Keratinocyte (primary cell): ENCODE data around the gene METTL26. TPM values are rescaled to one million over a fixed set of nuclear protein-coding genes. Genes with fewer than 3 reads are reported as not detected.

Experiments used
- DNase-seq: peaks from one replicate; pipeline ENCODE4 v3.0.0-alpha.2; 2011; ENCODE audit warnings: low read depth, missing footprints, low spot score
- FAIRE-seq: peaks from 2 replicates; lab custom pipeline; 2011; peaks lifted over from hg19 to GRCh38; lab: Jason Lieb, UNC
- H2AFZ ChIP-seq: 2 replicates; pipeline ENCODE4 v1.6.0; 2012; ENCODE audit warnings: low read length, control low read depth, inconsistent platforms; ENCODE audit not compliant: control insufficient read depth
- H3K27ac ChIP-seq: 2 replicates; pipeline ENCODE4 v1.5.1; 2011; ENCODE audit warnings: low read length; ENCODE audit not compliant: control insufficient read depth, insufficient read depth
- H3K27me3 ChIP-seq: 3 replicates; pipeline ENCODE4 v1.6.0; 2011; ENCODE audit warnings: low read length; ENCODE audit not compliant: control insufficient read depth, insufficient read depth; ENCODE audit errors: extremely low read depth
- H3K36me3 ChIP-seq, 2 experiments: 2 replicates in 1 of 2; 3 replicates in 1 of 2; pipeline ENCODE4 v1.5.1; 2011; ENCODE audit warnings: low read length in 2 of 2, mild to moderate bottlenecking in 1 of 2; ENCODE audit not compliant: control insufficient read depth in 2 of 2, insufficient read depth in 2 of 2; ENCODE audit errors: extremely low read depth in 1 of 2
- H3K4me1 ChIP-seq: 3 replicates; pipeline ENCODE4 v1.5.1; 2011; ENCODE audit warnings: low read length; ENCODE audit not compliant: control insufficient read depth, insufficient read depth; ENCODE audit errors: extremely low read depth
- H3K4me2 ChIP-seq: 3 replicates; pipeline ENCODE4 v1.6.0; 2011; ENCODE audit warnings: low read depth, low read length; ENCODE audit not compliant: control insufficient read depth, insufficient read depth; ENCODE audit errors: extremely low read depth
- H3K4me3 ChIP-seq, 3 experiments: fragments of 200-600 bp in 1 of 3; sonication (generic) in 1 of 3; 2 replicates in 2 of 3; 3 replicates in 1 of 3; pipeline ENCODE4 v1.5.1; 2011 to 2016; ENCODE audit warnings: low read length in 3 of 3, mild to moderate bottlenecking in 3 of 3, control low read depth in 2 of 3, inconsistent platforms in 1 of 3, low read depth in 1 of 3, mixed read lengths in 1 of 3, mixed run types in 1 of 3, moderate library complexity in 1 of 3; ENCODE audit not compliant: control insufficient read depth in 2 of 3, insufficient read depth in 2 of 3; ENCODE audit errors: extremely low read depth in 1 of 3
- H3K79me2 ChIP-seq: 2 replicates; pipeline ENCODE4 v1.6.0; 2012; ENCODE audit warnings: low read length; ENCODE audit not compliant: control insufficient read depth, insufficient read depth
- H3K9ac ChIP-seq: 3 replicates; pipeline ENCODE4 v1.6.0; 2011; ENCODE audit warnings: low read length; ENCODE audit not compliant: control insufficient read depth, insufficient read depth; ENCODE audit errors: extremely low read depth
- H3K9me1 ChIP-seq: 3 replicates; pipeline ENCODE4 v1.6.0; 2011; ENCODE audit warnings: low read length; ENCODE audit not compliant: control insufficient read depth, insufficient read depth; ENCODE audit errors: extremely low read depth
- H3K9me3 ChIP-seq: 2 replicates; pipeline ENCODE4 v1.5.1; 2012; ENCODE audit warnings: low read depth, low read length; ENCODE audit not compliant: control insufficient read depth
- H4K20me1 ChIP-seq: 3 replicates; pipeline ENCODE4 v1.6.0; 2011; ENCODE audit warnings: low read length; ENCODE audit not compliant: control insufficient read depth, insufficient read depth; ENCODE audit errors: extremely low read depth
- EZH2 ChIP-seq: IDR thresholded peaks from one replicate; pipeline ENCODE4 v1.6.1; 2012; ENCODE audit warnings: inconsistent platforms, mild to moderate bottlenecking, low read length, moderate library complexity
- dilution Hi-C: fragments of 300-500 bp; cut with MboI; formaldehyde crosslinking; loops from one replicate; pipeline ENCODE4 v1.7.0; 2020; ENCODE audit warnings: low sequenced_read_pairs; ENCODE audit not compliant: extremely low pct_ligation_motif_present
- polyA plus RNA-seq, 5 experiments: library from polyadenylated mRNA; depleted of rRNA in 3 of 5; stranded (reverse) in 3 of 5; stranded (forward) in 1 of 5; unstranded in 1 of 5; fragments of >200 nt; gene quantifications; 1 replicate in 1 of 5; 2 replicates in 3 of 5; 3 replicates in 1 of 5; pipeline versions ENCODE4 v1.2.1 to v1.2.3, GENCODE V29; 2011 to 2012; ENCODE audit warnings: missing spikeins in 2 of 5, low read depth in 1 of 5, low replicate concordance in 1 of 5
- TF ChIP-seq, protein P1 (sequence below), 3 experiments: IDR thresholded peaks in 1 of 3; conservative IDR thresholded peaks in 1 of 3; optimal IDR thresholded peaks in 1 of 3; 2 replicates in 2 of 3; 3 replicates in 1 of 3; pipeline versions ENCODE3 to v1.5.1; 2011; ENCODE audit warnings: low read length in 3 of 3, mild to moderate bottlenecking in 3 of 3, moderate library complexity in 2 of 3, control low read depth in 1 of 3, inconsistent platforms in 1 of 3; ENCODE audit not compliant: insufficient read depth in 2 of 3; ENCODE audit errors: extremely low read depth in 1 of 3

The METTL26 gene
- polyA plus RNA-seq, 1 donor (not counting 4 experiments of a cell fraction or from before 2014, with no cell fraction given), result 46.9 TPM

DNA sequence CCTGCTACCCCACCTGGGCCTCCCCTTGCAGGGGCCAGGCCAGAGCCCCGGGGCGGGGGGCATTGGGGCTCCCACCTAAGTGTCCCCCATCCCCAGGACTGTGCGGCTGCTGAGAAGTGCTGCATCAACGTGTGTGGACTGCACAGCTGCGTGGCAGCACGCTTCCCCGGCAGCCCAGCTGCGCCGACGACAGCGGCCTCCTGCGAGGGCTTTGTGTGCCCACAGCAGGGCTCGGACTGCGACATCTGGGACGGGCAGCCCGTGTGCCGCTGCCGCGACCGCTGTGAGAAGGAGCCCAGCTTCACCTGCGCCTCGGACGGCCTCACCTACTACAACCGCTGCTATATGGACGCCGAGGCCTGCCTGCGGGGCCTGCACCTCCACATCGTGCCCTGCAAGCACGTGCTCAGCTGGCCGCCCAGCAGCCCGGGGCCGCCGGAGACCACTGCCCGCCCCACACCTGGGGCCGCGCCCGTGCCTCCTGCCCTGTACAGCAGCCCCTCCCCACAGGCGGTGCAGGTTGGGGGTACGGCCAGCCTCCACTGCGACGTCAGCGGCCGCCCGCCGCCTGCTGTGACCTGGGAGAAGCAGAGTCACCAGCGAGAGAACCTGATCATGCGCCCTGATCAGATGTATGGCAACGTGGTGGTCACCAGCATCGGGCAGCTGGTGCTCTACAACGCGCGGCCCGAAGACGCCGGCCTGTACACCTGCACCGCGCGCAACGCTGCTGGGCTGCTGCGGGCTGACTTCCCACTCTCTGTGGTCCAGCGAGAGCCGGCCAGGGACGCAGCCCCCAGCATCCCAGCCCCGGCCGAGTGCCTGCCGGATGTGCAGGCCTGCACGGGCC, 3.4 kb downstream of the METTL26 start:
- H2AFZ ChIP-seq, result no peak overlapping the region
- H3K4me2 ChIP-seq, result no peak overlapping the region
- H3K27ac ChIP-seq, result no peak overlapping the region
- H4K20me1 ChIP-seq, result no peaks in the 10 kb centered on the region
- H3K9me1 ChIP-seq, result no peaks in the 10 kb centered on the region
- H3K79me2 ChIP-seq, result peaks cover 8% of the 10 kb centered on the region
- H3K27me3 ChIP-seq, result no peaks in the 10 kb centered on the region
- TF ChIP-seq EZH2, result no peak
- TF ChIP-seq, protein P1, sequence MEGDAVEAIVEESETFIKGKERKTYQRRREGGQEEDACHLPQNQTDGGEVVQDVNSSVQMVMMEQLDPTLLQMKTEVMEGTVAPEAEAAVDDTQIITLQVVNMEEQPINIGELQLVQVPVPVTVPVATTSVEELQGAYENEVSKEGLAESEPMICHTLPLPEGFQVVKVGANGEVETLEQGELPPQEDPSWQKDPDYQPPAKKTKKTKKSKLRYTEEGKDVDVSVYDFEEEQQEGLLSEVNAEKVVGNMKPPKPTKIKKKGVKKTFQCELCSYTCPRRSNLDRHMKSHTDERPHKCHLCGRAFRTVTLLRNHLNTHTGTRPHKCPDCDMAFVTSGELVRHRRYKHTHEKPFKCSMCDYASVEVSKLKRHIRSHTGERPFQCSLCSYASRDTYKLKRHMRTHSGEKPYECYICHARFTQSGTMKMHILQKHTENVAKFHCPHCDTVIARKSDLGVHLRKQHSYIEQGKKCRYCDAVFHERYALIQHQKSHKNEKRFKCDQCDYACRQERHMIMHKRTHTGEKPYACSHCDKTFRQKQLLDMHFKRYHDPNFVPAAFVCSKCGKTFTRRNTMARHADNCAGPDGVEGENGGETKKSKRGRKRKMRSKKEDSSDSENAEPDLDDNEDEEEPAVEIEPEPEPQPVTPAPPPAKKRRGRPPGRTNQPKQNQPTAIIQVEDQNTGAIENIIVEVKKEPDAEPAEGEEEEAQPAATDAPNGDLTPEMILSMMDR (optimal IDR thresholded peaks at IDR 0.05 in 1 of 3, IDR thresholded peaks at IDR 0.05 in 1 of 3, conservative IDR thresholded peaks at IDR 0.05 in 1 of 3; ENCODE audit: extremely low read depth in 1 of 3, insufficient read depth in 2 of 3, low read length in 3 of 3), result no peak
- H3K9ac ChIP-seq, result no peak overlapping the region
- no peak overlapping the region for H3K4me3 ChIP-seq
- peaks cover 8% of the 10 kb centered on the region for H3K4me1 ChIP-seq
- FAIRE-seq (no peak), DNase-seq (no peak)
- no peaks in the 10 kb centered on the region for H3K9me3 ChIP-seq
- H3K36me3 ChIP-seq, result peaks cover 2 to 10% of the 10 kb centered on the region in 2 experiments
- dilution Hi-C loops, result no loop called here

DNA sequence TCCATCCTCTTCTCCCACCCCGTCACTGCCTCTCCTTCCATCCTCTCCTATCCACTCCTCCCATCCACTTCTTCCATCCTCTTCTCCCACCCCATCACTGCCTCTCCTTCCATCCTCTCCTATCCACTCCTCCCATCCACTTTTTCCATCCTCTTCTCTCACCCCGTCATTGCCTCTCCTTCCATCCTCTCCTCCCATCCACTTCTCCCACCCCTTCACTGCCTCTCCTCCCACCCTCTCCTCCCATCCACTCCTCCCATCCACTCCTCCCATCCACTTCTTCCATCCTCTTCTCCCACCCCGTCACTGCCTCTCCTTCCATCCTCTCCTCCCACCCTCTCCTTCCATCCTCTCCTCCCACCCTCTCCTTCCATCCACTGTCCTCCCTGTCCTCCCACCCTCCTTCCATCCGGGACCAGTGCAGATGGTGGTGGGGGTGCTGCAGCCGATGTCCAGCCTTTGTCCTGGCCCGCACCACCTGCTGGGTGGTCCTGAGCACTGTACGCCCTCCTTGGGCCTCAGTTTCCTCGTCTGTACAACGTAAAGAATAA, 4.2 kb downstream of the METTL26 start:
- H3K4me3 ChIP-seq, result no peak overlapping the region
- H3K36me3 ChIP-seq, result peaks cover 2 to 10% of the 10 kb centered on the region in 2 experiments
- peaks cover 10% of the 10 kb centered on the region for H3K4me1 ChIP-seq
- FAIRE-seq, result no peak
- no peaks in the 10 kb centered on the region for H3K9me3 ChIP-seq
- H3K27me3 ChIP-seq, result no peaks in the 10 kb centered on the region
- no peak overlapping the region for H3K9ac ChIP-seq
- H3K9me1 ChIP-seq, result no peaks in the 10 kb centered on the region
- peaks cover 8% of the 10 kb centered on the region for H3K79me2 ChIP-seq
- dilution Hi-C loops, result no loop called here
- no peak for TF ChIP-seq EZH2
- TF ChIP-seq, protein P1 (optimal IDR thresholded peaks at IDR 0.05 in 1 of 3, IDR thresholded peaks at IDR 0.05 in 1 of 3, conservative IDR thresholded peaks at IDR 0.05 in 1 of 3; ENCODE audit: extremely low read depth in 1 of 3, insufficient read depth in 2 of 3, low read length in 3 of 3), result no peak
- H3K4me2 ChIP-seq, result no peak overlapping the region
- H4K20me1 ChIP-seq, result no peaks in the 10 kb centered on the region
- no peak overlapping the region for H2AFZ ChIP-seq
- no peak for DNase-seq
- no peak overlapping the region for H3K27ac ChIP-seq
